Parathyroid adenoma (tissue), 2 donors: ENCODE results near the gene MC3R.
"Not testable (repeated sequence)": the region's sequence is repeated elsewhere in the genome, so short reads cannot be mapped to it uniquely, and the experiment has no call there.

Source experiments
- H2AFZ ChIP-seq: fragments of 300-600 bp; sonication (generic); one replicate; pipeline ENCODE4 v1.7.0; 2017; ENCODE audit warnings: antibody characterized with exemption, mild to moderate bottlenecking
- H3K27ac ChIP-seq: fragments of 300-600 bp; sonication (generic); one replicate; pipeline ENCODE4 v1.7.0; 2017
- H3K27me3 ChIP-seq: fragments of 300-600 bp; sonication (generic); one replicate; pipeline ENCODE4 v1.7.0; 2017; ENCODE audit warnings: low read length; ENCODE audit not compliant: control insufficient read depth, insufficient read depth
- H3K36me3 ChIP-seq: fragments of 300-600 bp; sonication (generic); one replicate; pipeline ENCODE4 v1.7.0; 2017; ENCODE audit warnings: low read length; ENCODE audit not compliant: control insufficient read depth, insufficient read depth
- H3K4me1 ChIP-seq: fragments of 300-600 bp; sonication (generic); one replicate; pipeline ENCODE4 v1.7.0; 2017; ENCODE audit warnings: control low read depth
- H3K4me2 ChIP-seq: fragments of 300-600 bp; sonication (generic); one replicate; pipeline ENCODE4 v1.7.0; 2017; ENCODE audit warnings: low read length
- H3K4me3 ChIP-seq: fragments of 300-600 bp; sonication (generic); one replicate; pipeline ENCODE4 v1.7.0; 2017; ENCODE audit warnings: low read depth, low read length
- H3K79me2 ChIP-seq: fragments of 300-600 bp; sonication (generic); one replicate; pipeline ENCODE4 v1.7.0; 2017; ENCODE audit warnings: control low read depth
- H3K9ac ChIP-seq: fragments of 300-600 bp; sonication (generic); one replicate; pipeline ENCODE4 v1.7.0; 2017; ENCODE audit warnings: mild to moderate bottlenecking
- H3K9me3 ChIP-seq: fragments of 300-600 bp; sonication (generic); one replicate; pipeline ENCODE4 v1.7.0; 2017; ENCODE audit warnings: low read length; ENCODE audit not compliant: control insufficient read depth
- CTCF ChIP-seq: fragments of 300-600 bp; sonication (generic); IDR thresholded peaks from one replicate; pipeline ENCODE4 v1.7.0; 2017; ENCODE audit warnings: antibody characterized with exemption, mild to moderate bottlenecking
- donor health status: primary hyperparathyroidism.

MC3R gene

DNA sequence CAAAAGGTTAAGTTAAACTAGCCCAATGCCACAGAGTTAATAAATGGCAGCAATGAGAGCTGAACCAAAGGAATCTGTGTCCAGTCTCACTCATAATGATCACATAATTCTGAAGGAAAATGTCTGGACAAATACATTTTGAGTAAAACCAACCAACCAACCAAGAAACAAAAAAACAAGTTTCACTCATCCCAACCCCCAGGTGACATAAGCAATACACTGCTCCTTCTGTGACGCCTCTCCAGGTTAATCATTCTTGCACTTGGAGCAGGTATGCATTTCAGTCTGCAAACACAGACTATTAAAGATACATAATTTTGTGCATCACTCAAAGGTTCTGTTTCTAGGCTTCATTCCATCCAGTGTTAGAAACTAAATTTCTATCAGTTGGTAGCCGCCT is 35.2 kb upstream of the MC3R start:
- TF ChIP-seq CTCF: no peak
- H3K4me2 ChIP-seq: no peak overlapping the region
- no peak overlapping the region for H3K27ac ChIP-seq

DNA sequence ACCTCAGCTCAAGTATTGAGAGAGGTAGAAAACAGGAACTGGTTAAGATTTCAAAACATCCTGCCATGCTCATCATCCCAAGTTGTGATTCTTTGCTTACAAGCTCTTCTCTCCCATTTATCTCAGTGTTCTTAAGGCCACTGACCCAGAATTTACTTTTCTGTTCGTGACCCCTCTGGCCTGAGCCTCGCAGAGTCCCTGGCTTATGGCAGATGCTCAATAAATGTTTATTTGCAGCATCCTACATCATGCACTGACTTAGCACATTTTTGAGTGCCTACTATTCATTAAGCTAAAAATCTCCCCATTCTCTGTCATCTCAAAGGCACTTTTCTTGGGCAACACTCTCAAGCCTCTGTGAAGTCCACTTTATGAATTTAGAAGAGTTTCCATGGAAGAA is 33.4 kb upstream of the MC3R start:
- no peaks in the 10 kb centered on the region for H3K4me1 ChIP-seq
- H3K36me3 ChIP-seq: no peaks in the 10 kb centered on the region
- no peak for TF ChIP-seq CTCF
- H3K27me3 ChIP-seq: no peaks in the 10 kb centered on the region
- no peak overlapping the region for H3K4me2 ChIP-seq
- H2AFZ ChIP-seq: no peak overlapping the region
- H3K9ac ChIP-seq: no peak overlapping the region
- no peaks in the 10 kb centered on the region for H3K9me3 ChIP-seq
- H3K4me3 ChIP-seq: no peak overlapping the region
- H3K79me2 ChIP-seq: no peaks in the 10 kb centered on the region
- no peak overlapping the region for H3K27ac ChIP-seq

More for the DNA sequence above, 35.2 kb upstream of the MC3R start:
- H2AFZ ChIP-seq: no peak overlapping the region
- H3K79me2 ChIP-seq: no peaks in the 10 kb centered on the region
- no peaks in the 10 kb centered on the region for H3K4me1 ChIP-seq
- no peaks in the 10 kb centered on the region for H3K9me3 ChIP-seq
- H3K4me3 ChIP-seq: no peak overlapping the region
- no peaks in the 10 kb centered on the region for H3K36me3 ChIP-seq
- no peak overlapping the region for H3K9ac ChIP-seq
- no peaks in the 10 kb centered on the region for H3K27me3 ChIP-seq

DNA sequence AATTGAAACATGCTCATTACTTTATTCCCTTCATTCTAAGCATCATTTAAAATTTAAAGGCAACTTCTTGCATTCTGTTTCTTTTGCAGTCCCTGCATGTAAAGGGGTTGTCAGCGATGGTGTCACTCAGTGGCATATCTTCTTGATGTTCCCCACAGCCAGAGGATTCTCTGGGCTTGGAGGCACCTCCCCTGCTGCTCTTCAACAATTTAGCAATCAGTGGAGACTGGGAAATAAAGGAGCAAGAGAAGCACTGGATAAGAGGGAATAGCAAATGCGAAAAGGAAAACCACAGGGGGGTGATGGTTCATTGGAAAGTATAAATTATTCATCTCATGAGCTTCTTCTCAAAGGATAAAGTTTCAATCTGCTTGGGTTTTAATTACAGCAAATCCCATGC is 30.7 kb upstream of the MC3R start:
- Histone ChIP-seq H3K79me2 (no peaks in the 10 kb centered on the region), H3K27ac (no peak overlapping the region), H3K9me3 (no peaks in the 10 kb centered on the region), H2AFZ (no peak overlapping the region), H3K4me2 (no peak overlapping the region), H3K27me3 (no peaks in the 10 kb centered on the region), H3K9ac (no peak overlapping the region), H3K4me3 (no peak overlapping the region), H3K4me1 (no peaks in the 10 kb centered on the region), H3K36me3 (no peaks in the 10 kb centered on the region)
- TF ChIP-seq CTCF: no peak

DNA sequence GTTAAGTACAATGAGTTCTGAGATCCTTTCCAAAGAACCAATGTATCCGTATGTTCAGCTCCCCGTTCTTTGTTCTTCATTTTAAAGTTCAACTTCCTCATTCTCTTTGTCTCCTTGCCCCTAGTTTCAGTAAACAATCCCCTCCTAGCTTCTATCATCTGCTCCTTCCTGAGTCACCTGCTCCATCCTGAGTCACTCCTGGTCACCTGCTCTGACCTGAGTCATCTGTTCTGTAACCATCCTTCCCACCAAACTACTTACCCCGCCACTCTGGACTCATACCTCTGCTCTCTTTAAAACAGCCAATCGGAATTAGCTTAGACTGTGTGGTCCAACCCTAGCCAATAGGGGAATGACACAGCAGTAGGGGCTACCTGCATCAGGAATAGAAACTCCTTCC is 27.3 kb upstream of the MC3R start:
- not testable (repeated sequence) for H3K27me3 ChIP-seq, H3K36me3 ChIP-seq, H3K9me3 ChIP-seq, H2AFZ ChIP-seq, H3K4me3 ChIP-seq, H3K4me1 ChIP-seq, H3K9ac ChIP-seq, H3K4me2 ChIP-seq, H3K27ac ChIP-seq, H3K79me2 ChIP-seq

- Histone ChIP-seq H3K9ac (no peak overlapping the region), H3K4me3 (no peak overlapping the region), H3K79me2 (no peaks in the 10 kb centered on the region), H3K4me1 (no peaks in the 10 kb centered on the region), H3K9me3 (no peaks in the 10 kb centered on the region), H3K4me2 (no peak overlapping the region), H2AFZ (no peak overlapping the region), H3K27ac (no peak overlapping the region), H3K27me3 (no peaks in the 10 kb centered on the region), H3K36me3 (no peaks in the 10 kb centered on the region)
- no peak for TF ChIP-seq CTCF
Observed at GRCh38 chr20:56222201-56222600, 26.3 kb upstream of the MC3R start.
